Retina (tissue), 1 donor: ENCODE measurements around the gene SYNE2.
A peak's percentile ranks its signal among the peaks of the same experiment; 100 is the strongest.

ENCODE experiments used
- DNase-seq: peaks from one replicate; pipeline ENCODE4 v3.0.0-alpha.2; 2016

SYNE2 gene

GRCh38 chr14:63910583-63911363 is 58.0 kb downstream of the SYNE2 start:
- DNase-seq = no peak

- DNase-seq = no peak
Observed at GRCh38 chr14:63911404-63911803, 58.6 kb downstream of the SYNE2 start.

- no peak for DNase-seq
Observed at GRCh38 chr14:63912286-63912685, 59.5 kb downstream of the SYNE2 start.

- peak; percentile 65 for DNase-seq
Observed at GRCh38 chr14:63918411-63918810, 65.6 kb downstream of the SYNE2 start.

GRCh38 chr14:63922696-63923421 is 70.1 kb downstream of the SYNE2 start:
- DNase-seq = no peak

DNA sequence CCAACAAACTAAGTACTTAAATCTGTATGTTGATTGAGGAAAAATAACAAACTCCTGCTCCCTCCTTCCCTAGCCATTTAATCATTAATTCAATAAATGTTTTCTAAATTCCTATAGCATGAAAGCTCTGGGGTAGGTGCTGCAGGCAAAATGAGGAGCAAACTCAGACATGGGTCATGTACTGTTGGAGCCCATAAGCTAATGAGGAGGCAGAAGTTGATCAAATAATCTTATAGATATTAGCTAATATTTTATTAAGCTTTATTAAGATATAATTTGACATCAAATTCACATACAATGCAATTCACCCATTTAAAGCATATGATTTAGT is 70.6 kb downstream of the SYNE2 start:
- DNase-seq = no peak

GRCh38 chr14:63924375-63924774 is 71.6 kb downstream of the SYNE2 start:
- DNase-seq = no peak

DNA sequence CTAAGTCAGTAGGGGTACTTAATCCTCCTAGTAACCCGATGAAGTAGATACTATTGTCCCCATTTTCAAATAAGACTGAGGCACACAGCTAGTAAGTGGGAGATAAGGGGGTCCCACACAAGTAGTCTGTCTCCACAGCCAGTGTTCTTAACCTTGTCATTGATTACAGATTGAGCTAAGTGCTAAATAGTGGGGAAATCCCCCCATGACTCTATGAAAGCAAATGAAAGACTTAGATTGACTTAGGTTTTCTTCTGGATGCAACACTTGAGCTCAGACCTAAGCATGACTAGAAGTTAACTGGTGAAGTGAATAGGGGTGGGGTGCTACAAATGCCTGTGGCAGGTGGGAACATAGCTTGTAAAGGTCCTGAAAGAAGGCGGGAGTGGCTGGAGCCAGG is 73.8 kb downstream of the SYNE2 start:
- DNase-seq = no peak

DNA sequence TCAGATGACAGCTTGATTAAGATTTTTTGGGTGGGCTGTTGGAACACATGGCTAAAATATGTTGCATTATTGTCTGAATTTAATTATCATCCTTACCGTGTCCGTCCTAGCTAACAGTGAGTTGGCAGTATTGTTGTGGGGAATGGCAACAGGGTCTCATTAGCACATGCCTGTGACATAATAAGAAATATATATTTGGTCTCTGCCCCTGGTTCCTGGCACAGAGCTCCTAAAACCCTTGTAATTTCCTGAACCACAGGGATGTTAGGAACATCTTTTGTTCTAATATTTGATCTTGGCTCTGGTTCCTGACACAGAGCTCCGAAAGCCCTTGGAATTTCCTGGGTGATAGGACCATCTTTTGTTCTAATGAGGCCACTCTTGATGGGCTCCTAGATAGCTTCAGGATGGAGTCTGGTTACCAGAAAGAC is 76.0 kb downstream of the SYNE2 start:
- DNase-seq = no peak

DNA sequence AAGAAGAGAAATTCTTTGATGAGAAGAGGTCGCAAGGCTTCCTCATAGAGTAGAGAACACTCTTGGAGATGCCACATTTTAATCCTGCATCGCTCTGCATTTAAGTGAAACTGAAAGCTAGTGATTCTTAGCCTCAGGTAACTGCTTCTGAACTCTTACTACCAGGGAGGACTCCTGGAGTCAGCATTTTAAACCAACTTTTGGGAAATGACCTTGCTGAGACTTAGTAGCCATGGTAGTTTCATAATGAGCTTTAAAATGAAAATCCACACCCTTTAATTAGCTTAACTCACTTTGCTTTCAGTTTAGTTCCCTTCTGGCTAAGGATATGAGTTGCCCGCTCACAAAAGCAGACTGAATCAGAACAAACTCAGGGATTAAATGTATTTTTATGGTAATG is 80.3 kb downstream of the SYNE2 start:
- DNase-seq = no peak

- no peak for DNase-seq
Observed at GRCh38 chr14:63933711-63934110, 80.9 kb downstream of the SYNE2 start.

DNA sequence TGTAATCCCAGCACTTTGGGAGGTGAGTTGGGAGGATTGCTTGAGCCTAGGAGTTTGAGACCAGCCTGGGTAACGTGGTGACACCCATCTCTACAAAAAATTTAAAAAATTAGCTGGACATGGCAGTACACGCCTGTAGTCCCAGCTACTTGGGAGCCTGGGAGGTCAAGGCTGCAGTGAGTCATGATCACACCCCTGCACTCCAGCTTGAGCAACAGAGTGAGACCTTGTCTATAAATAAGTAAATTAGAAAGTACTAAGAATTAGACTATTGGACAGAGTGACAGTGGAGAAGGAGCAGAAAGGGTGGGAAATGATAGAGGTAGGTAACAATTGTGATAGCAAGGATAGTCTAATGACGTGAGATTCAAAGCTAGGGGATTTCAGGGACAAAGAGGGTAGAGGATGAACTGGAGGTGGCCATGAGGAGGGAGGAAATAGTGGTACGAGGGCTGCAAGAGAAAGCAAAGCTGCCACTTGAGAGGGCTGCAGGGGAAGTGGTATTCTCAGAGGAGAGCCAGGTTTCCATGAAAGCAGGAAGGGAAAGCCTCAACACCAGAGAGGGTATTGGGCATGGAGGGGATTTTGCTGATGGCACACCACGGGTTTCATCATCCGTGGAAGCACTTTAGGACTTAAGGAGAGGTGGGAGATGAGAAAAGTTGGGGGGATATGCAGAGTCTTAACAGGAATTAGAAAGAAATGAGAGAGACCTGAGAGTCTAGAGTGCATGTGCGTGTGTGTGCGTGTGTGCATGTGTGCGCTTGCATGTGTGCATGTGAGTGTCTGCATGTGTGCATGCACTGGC is 85.6 kb downstream of the SYNE2 start:
- DNase-seq = no peak

GRCh38 chr14:63939006-63939270 is 86.1 kb downstream of the SYNE2 start:
- no peak for DNase-seq

- no peak for DNase-seq
Observed at GRCh38 chr14:63940387-63940786, 87.6 kb downstream of the SYNE2 start.

DNA sequence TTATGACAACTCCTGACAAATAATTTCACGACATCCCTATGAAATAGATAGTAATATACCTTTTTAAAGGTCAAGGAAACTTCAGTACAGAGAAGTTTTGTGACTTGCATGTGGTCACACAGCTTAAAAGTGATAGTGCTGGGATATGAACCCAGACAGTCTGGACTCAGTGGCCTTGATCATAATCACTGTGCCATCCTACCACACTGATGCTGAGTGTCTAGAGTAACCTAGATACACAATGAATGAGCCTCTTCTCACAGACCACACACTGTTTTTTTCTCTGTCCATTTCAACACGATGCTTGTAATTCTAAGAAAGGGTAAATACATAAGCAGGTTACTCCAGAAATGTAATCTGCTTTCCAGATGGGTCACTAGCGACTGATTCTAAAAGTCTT is 88.2 kb downstream of the SYNE2 start:
- DNase-seq = no peak

DNA sequence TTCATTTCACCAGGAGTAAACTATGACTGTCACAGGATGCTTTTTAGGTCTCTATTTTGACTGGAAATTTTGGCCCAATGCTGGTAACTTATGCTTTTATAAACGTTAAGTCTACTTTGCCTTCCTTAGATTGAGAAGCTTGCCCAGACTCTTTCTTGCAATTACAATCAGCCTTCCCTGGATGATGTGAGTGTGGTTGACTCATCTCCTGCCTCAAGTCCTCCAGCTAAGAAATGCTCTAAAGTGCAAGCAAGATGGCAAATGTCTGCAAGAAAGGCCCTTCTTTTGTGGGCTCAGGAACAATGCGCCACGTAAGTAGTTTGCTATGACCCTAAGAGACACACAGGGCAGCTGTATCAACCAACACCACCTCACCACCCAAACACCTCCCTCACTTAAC is 96.9 kb downstream of the SYNE2 start:
- DNase-seq = no peak

DNA sequence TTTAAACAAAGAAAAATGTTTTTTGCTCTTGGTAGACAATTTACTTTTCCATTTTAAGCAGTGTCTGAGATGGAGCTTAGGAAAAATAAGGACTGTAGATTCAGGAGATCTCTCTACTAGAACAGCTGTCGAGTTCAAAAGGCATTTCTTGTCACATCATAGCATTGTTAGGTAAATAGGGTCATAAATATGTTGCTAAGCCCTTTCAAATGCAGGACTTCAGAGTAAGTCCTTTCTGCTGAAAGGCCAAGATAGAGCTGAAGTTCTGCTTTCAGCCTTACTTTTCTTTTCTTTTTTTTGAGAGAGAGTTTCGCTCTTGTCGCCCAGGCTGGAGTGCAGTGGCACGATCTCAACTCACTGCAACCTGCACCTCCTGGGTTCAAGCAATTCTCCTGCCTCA is 98.2 kb downstream of the SYNE2 start:
- DNase-seq = no peak

DNA sequence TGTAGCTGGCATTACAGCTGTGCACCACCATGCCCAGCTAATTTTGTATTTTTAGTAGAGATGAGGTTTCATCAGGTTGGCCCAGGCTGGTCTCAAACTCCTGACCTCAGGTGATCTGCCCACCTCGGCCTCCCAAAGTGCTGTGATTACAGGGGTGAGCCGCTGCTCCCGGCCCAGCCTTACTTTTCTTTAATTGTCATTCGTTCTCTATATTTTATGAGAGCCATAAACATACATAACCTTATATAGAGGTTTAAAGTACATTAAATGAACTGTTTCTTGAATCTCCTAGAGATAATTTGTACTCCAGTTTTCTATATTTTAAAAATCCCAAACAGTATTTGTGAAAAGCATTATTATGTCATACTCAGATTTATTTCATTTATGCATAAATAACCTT is 98.6 kb downstream of the SYNE2 start:
- no peak for DNase-seq

DNA sequence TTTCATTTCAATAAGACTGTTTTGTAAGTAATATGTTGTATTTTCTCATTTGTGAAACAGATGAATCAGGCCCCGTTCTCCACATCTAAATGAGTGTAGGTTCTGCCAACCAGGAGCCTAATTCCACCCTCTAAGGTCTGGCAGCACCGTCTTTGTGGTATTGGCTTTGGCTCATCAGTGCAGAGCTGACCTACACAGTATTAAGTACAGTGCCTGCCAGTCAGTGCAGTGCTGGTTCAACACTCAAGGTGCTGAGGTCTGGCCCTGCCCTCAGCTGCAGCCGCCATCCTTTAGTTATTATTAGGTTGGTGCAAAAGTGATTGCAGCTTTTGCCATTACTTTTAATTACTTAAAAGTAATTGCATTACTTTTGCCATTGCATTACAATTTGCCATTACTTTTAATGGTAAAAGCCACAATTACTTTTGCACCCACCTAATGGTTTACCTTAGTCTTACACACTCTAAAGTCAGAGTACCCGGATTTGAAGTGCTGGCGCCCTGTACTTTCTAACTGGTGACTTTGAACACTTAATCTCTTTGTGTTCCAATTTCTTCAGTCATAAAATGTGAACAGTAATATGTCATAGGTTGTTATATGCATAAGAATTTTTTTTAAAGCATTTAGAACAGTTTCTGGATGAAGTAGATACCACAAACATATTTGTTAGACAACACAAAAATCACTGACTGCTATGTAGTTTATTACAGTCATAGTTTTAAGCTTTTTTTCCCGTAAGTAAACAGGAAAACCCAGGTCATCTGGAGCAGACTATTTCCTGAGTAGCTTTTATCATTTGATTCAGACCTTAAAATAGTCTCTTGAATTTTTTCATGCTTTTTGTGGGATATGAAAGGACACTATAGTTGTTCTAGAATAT is 99.5 kb downstream of the SYNE2 start:
- no peak for DNase-seq

DNA sequence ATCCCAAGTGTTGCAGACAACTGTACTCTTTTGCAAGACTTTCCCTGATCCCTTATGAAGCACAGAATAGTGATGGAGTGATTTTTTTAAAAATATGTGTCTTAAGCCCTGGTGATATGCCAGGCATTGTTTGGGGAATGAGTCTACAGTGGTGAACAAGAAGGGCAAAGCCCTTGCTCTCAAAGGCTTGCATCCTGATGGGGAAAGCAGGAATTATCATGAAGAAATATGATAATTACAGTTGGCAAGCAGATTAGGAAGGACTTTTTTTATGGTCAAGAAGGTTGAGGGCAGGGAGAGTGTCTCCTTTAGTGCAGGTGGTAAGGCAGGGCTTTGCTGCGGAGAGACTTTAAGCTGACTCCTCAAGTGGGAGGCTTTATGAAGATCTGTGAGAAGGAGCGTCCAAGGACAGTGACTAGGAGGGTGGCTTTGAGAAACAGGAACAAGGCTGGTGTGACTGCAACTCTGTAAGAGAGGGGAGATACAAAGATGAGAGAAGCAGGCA is 100.2 kb downstream of the SYNE2 start:
- DNase-seq = no peak

- DNase-seq = no peak
Observed at GRCh38 chr14:63956326-63956725, 103.5 kb downstream of the SYNE2 start.

- DNase-seq = no peak
Observed at GRCh38 chr14:63960926-63961567, 108.2 kb downstream of the SYNE2 start.
